Bronchial epithelial cell (primary cell): ENCODE measurements around the gene ZNF480. TPM values are rescaled to one million over a fixed set of nuclear protein-coding genes. Genes with fewer than 3 reads are reported as not detected.

Experiments used
- DNase-seq: peaks from one replicate; pipeline ENCODE4 v3.0.0-alpha.2; 2010; ENCODE audit warnings: low read depth
- FAIRE-seq: peaks from 2 replicates; lab custom pipeline; 2011; peaks lifted over from hg19 to GRCh38; lab: Jason Lieb, UNC
- H3K27me3 ChIP-seq: 2 replicates; pipeline ENCODE4 v1.5.1; 2011; ENCODE audit warnings: low read length; ENCODE audit not compliant: control insufficient read depth, insufficient read depth
- H3K36me3 ChIP-seq: 2 replicates; pipeline ENCODE4 v1.5.1; 2011; ENCODE audit warnings: low read length; ENCODE audit not compliant: control insufficient read depth, insufficient read depth
- H3K4me3 ChIP-seq: 2 replicates; pipeline ENCODE4 v1.5.1; 2011; ENCODE audit warnings: mild to moderate bottlenecking, low read depth, low read length, control low read depth
- total RNA-seq: library from RNA; depleted of rRNA; stranded (reverse); fragments of >200 nt; gene quantifications from 2 replicates; pipeline ENCODE4 v1.2.1, GENCODE V29; 2014
- TF ChIP-seq, protein P1 (sequence below): IDR thresholded peaks from 2 replicates; pipeline ENCODE4 v1.5.1; 2011; ENCODE audit warnings: mild to moderate bottlenecking, moderate library complexity, low read length, control low read depth, inconsistent platforms; ENCODE audit not compliant: insufficient read depth, severe bottlenecking

ZNF480 gene
- total RNA-seq, 1 donor from 2014 or later = 2.6 TPM

DNA sequence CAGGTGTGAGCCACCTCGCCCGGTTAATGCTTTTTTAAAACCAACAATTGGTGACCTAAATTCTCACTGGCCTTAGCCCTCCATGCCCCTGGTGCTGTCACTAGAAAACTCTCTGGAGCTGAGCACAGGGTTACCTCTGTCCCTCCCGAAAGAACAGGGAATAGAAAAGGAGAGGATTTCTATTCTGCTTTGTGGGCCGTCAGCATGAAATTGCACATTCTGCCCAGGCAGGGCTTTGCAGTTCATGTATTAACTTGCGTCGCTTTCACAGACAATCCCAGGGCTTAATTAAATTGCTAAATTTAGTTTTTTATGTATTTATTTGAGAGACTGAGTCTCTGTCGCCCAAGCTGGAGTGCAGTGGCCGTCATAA is 583 bp upstream of the ZNF480 start:
- FAIRE-seq (no peak), DNase-seq (no peak)
- TF ChIP-seq, protein P1, sequence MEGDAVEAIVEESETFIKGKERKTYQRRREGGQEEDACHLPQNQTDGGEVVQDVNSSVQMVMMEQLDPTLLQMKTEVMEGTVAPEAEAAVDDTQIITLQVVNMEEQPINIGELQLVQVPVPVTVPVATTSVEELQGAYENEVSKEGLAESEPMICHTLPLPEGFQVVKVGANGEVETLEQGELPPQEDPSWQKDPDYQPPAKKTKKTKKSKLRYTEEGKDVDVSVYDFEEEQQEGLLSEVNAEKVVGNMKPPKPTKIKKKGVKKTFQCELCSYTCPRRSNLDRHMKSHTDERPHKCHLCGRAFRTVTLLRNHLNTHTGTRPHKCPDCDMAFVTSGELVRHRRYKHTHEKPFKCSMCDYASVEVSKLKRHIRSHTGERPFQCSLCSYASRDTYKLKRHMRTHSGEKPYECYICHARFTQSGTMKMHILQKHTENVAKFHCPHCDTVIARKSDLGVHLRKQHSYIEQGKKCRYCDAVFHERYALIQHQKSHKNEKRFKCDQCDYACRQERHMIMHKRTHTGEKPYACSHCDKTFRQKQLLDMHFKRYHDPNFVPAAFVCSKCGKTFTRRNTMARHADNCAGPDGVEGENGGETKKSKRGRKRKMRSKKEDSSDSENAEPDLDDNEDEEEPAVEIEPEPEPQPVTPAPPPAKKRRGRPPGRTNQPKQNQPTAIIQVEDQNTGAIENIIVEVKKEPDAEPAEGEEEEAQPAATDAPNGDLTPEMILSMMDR = no peak
- no peaks in the 10 kb centered on the region for H3K27me3 ChIP-seq
- peak overlapping the region; percentile 81 for H3K4me3 ChIP-seq
- peaks cover 7% of the 10 kb centered on the region for H3K36me3 ChIP-seq

GRCh38 chr19:52297601-52298364 is 814 bp downstream of the ZNF480 start:
- Histone ChIP-seq H3K4me3 (peak overlapping the region; percentile 81), H3K36me3 (peaks cover 7% of the 10 kb centered on the region), H3K27me3 (no peaks in the 10 kb centered on the region)
- DNase-seq (no peak), FAIRE-seq (no peak)
- TF ChIP-seq, protein P1 = no peak

DNA sequence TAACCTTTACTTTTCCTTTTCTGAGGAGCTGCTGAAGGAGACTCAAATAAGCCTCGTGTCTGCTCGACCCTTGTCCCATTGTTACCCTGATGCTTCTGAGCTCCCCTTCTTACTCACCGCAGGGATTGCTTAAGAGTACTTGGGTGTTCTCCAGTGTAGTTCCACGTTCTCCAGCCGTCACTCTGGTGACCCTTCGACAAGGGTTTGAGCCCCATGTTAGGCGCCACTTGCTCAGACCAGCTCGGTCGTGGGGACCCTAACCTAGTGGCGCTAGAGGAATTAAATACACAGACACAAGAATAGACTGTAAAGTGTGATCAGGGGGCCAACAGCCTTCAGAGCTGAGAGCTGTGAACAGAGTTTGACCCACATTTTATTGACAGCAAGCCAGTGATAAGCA is 10.3 kb downstream of the ZNF480 start:
- no peaks in the 10 kb centered on the region for H3K27me3 ChIP-seq
- TF ChIP-seq, protein P1 = no peak
- no peak for FAIRE-seq
- peaks cover 7% of the 10 kb centered on the region for H3K36me3 ChIP-seq
- H3K4me3 ChIP-seq = no peak overlapping the region
- DNase-seq = no peak

GRCh38 chr19:52322429-52322828 is 25.5 kb downstream of the ZNF480 start:
- TF ChIP-seq, protein P1 = no peak
- Histone ChIP-seq H3K4me3 (no peak overlapping the region), H3K27me3 (no peaks in the 10 kb centered on the region), H3K36me3 (peaks cover 1% of the 10 kb centered on the region)
- FAIRE-seq = no peak
- DNase-seq = no peak

DNA sequence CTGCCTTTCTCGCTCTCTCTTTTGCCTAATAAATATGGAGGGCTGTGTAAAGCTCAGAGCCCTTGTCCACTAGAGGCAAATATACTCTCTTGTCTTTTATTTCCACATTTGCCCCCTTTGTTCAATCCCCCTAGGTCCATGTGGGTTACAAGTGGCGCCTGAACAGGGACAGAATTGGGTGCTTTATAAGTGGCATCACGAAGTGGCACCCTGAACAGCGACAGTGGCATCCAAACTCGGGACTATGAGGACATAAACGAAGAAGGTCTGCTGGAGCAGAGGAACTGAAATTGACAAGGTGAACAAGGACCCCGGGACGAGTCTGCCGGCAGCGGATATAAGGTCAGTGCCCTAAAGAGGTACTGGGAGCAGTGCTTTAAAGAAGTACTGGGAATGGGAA is 34.8 kb downstream of the ZNF480 start:
- H3K27me3 ChIP-seq = no peaks in the 10 kb centered on the region
- H3K4me3 ChIP-seq = no peak overlapping the region
- no peaks in the 10 kb centered on the region for H3K36me3 ChIP-seq
- FAIRE-seq (no peak), DNase-seq (no peak)
- TF ChIP-seq, protein P1 = no peak

DNA sequence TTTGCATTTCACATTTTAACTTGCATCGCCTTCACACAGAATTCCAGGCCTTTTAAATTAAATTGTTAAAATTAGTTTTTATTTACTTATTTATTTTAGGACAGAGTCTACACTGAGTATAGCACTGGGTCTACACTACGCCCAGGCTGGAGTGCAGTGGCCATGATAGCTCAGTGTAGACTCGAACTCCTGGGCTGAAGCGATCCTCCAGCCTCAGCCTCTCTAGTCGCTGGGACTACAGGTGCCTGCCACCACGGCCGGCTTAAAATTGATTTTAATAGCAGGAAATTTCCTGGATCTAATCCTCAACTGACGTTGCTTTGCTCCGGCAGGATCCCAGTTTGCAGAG is 38.8 kb downstream of the ZNF480 start:
- no peaks in the 10 kb centered on the region for H3K27me3 ChIP-seq
- DNase-seq (no peak), FAIRE-seq (no peak)
- TF ChIP-seq, protein P1 = no peak
- no peaks in the 10 kb centered on the region for H3K36me3 ChIP-seq
- peak overlapping the region; percentile 78 for H3K4me3 ChIP-seq
